CMK (cell line): ENCODE results near the gene TSPAN15.

Experiments used
- DNase-seq: peaks from one replicate; pipeline ENCODE4 v3.0.0-alpha.2; 2010; ENCODE audit warnings: low read depth

Gene TSPAN15

DNA sequence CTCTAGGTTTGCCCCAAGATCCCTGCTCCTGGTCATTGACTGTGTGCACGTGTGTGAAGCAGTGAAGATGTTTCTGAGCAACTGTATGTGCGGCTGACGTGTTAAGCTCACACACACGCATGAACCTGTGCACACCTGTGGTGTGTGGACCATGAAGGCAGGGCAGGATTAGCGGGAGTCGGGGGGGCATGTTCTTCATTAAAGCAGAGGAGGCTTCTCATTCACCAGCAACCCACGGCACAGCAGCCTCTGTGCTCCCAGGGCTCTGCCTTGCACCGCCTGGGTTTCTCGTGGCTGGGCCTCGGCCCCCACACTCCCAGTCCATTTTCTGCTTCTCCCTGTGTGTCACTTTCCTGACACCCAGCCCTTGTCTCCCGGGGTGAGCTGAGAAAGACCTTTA, 33.7 kb upstream of the TSPAN15 start:
- DNase-seq: no peak

GRCh38 chr10:69418052-69418752, 33.1 kb upstream of the TSPAN15 start:
- no peak for DNase-seq

- no peak for DNase-seq
These were observed 32.0 kb upstream of the TSPAN15 start for GRCh38 chr10:69419096-69419743.

GRCh38 chr10:69419744-69420126, 31.5 kb upstream of the TSPAN15 start:
- DNase-seq: no peak

GRCh38 chr10:69421611-69422308, 29.5 kb upstream of the TSPAN15 start:
- DNase-seq: no peak

GRCh38 chr10:69422676-69423075, 28.6 kb upstream of the TSPAN15 start:
- no peak for DNase-seq

GRCh38 chr10:69425041-69425440, 26.2 kb upstream of the TSPAN15 start:
- DNase-seq: no peak

- no peak for DNase-seq
These were observed 25.6 kb upstream of the TSPAN15 start for GRCh38 chr10:69425511-69426298.

GRCh38 chr10:69426376-69426727, 24.9 kb upstream of the TSPAN15 start:
- no peak for DNase-seq

- no peak for DNase-seq
These were observed 23.1 kb upstream of the TSPAN15 start for GRCh38 chr10:69428165-69428564.

DNA sequence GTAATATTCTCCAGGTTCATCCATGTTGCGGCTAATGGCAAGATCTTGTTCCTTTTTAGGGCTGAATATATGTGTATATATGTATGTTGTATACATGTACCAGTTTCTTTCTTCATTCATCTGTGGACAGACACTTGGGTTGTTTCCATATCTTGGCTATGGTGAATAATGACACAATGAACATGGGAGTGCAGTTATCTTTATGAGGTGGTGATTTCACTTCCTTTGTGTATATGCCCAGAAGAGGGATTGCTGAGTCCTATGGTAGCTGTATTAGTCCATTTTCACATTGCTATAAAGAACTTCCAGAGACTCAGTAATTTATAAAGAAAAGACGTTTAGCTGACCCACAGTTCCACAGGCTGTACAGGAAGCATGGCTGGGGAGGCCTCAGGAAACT, 17.1 kb upstream of the TSPAN15 start:
- no peak for DNase-seq

DNA sequence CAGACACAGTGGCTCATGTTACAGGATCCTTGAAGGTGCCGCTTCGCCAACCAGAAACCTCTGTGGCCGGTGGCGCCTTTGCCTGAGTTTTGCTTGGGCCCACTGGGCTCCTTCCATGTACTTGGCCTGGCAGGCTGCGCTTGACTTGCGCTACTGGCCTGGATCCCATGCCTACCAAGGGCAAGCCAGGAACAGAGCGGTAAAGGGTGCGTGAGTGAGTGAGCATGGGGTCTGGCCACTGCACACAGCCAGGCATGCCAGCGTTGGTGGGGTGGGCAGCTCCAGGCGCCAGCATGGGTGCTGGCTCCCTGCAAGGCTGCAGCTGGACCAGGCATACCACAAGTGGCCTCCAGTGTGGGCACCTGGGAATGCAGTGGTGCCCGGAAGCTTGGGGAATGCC, 16.3 kb upstream of the TSPAN15 start:
- DNase-seq: no peak

GRCh38 chr10:69435966-69436520, 15.2 kb upstream of the TSPAN15 start:
- no peak for DNase-seq

DNA sequence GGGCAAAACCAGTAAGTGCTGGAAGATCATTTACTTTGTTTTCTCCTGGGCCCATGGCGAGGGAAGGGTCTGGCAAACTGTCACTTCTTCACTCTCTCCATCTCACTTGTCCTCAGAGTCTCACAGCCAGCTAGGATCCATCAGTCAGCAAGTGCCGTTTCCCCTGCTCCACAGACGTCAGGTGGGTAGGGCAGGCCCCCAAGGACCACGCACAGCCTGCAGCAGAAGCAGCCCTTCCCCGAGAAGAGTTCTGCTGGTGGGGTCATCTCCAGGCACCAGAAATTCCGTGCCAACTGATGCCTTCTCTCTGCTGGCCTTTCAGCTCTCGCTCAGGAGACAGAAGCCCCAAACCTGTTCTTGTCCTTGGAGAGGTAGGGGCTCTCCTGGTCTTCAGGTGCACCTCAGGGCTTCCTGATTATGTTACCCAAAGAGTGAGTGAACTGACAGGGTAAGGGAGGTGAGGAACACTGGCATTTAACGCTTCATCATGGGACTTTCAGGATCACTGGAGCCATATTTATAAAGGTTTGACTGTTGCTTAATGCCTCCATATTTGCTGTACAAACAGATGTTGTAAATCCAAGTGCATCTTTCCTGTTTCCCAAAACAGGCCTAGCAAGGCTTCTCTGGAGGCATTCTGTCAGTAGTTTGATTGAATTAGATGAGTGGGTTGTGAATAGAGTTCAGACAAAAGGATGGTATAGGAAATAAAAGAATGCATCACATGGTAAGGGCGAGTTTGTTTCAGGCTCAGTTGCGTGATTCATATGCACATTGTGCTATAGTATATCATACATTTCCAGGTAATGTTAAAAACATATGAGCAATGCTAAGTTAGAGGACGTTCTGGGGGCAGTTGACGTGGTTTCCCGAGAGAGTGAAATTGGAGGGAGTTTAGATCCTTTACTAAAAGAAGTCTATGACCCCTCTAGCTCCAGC, 13.7 kb upstream of the TSPAN15 start:
- no peak for DNase-seq

- no peak for DNase-seq
These were observed 12.5 kb upstream of the TSPAN15 start for GRCh38 chr10:69438536-69439349.

- no peak for DNase-seq
These were observed 11.9 kb upstream of the TSPAN15 start for GRCh38 chr10:69439350-69439739.

GRCh38 chr10:69439813-69440506, 11.3 kb upstream of the TSPAN15 start:
- no peak for DNase-seq

DNA sequence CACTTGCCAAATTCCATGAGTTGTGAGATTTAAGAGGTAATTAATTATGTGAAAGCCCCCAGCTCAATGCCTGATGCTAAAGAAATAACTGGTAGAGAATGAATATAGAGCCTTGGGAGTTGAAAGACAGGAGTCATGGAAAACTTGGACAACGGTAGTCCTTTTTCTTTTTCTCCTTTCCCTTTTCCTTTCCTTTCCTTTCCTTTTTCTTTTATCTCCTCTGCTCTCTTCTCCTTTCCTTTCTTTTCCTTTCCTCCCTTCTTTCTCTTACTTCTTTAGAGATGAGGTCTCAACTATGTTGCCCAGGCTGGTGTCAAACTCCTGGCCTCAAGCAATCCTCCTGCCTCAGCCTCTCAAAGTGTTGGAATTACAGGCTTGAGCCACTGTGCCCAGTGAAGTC, 7.9 kb upstream of the TSPAN15 start:
- DNase-seq: no peak

DNA sequence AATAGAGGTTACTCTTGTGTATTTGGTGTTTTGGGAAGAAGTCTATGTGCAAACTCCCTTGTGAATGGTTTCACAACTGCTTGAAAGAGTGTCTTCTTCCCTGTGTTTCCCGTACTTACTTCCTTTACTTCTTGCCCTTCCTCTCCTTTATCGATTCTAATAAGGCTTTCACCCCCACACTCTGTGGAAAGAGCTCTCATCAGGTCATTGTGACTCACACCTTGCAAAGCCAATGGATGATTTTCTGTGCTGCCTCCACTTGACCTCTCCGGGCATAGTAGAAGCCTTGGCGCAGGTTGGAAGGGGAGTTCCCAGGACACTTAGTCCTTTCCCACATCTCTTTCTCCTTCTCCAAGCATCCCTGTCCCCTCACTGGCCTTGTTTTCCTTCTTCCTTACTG, 6.2 kb upstream of the TSPAN15 start:
- DNase-seq: no peak

DNA sequence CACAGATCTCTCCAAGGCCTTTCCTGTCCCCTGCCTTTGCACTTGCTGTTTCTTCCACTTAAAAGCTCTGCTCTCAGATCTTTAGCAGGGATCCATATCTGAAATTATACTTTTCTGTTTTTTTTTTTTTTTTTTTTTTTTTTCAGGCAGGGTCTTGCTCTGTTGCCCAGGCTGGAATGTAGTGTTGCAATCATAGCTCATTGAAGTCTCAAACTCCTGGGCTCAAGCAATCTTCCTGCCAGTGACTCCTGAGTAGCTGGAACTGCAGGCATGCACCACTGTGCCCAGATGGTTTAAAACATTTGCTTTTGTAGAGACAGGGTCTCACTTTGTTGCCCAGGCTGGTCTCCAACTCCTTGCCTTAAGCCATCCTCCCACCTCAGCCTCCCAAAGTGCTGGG, 5.0 kb upstream of the TSPAN15 start:
- no peak for DNase-seq
